M059J (cell line): ENCODE measurements around the gene ZNRF1. TPM values are rescaled to one million over a fixed set of nuclear protein-coding genes. Genes with fewer than 3 reads are reported as not detected.

ENCODE experiments used
- DNase-seq: peaks from one replicate; pipeline ENCODE4 v3.0.0-alpha.2; 2012; ENCODE audit warnings: low read depth
- total RNA-seq: library from RNA; depleted of rRNA; stranded (reverse); fragments of >200 nt; shearing (Covaris generic); gene quantifications from 2 replicates; pipeline ENCODE4 v1.2.3, GENCODE V29; 2014

Gene ZNRF1
- total RNA-seq, 1 experiment from 2014 or later: 19.3 TPM

- no peak for DNase-seq
These were observed 60.0 kb downstream of the ZNRF1 start for GRCh38 chr16:75058806-75059205.

GRCh38 chr16:75059411-75059810 lies 60.6 kb downstream of the ZNRF1 start:
- DNase-seq: no peak

- no peak for DNase-seq
These were observed 61.9 kb downstream of the ZNRF1 start for GRCh38 chr16:75060723-75061122.

GRCh38 chr16:75061669-75062068 lies 62.8 kb downstream of the ZNRF1 start:
- DNase-seq: no peak

GRCh38 chr16:75062135-75062975 lies 63.5 kb downstream of the ZNRF1 start:
- no peak for DNase-seq

GRCh38 chr16:75062976-75063346 lies 64.1 kb downstream of the ZNRF1 start:
- no peak for DNase-seq

GRCh38 chr16:75063549-75064088 lies 64.8 kb downstream of the ZNRF1 start:
- no peak for DNase-seq

GRCh38 chr16:75064403-75065148 lies 65.8 kb downstream of the ZNRF1 start:
- no peak for DNase-seq

- DNase-seq: no peak
These were observed 66.3 kb downstream of the ZNRF1 start for GRCh38 chr16:75065149-75065505.

- DNase-seq: no peak
These were observed 66.8 kb downstream of the ZNRF1 start for GRCh38 chr16:75065521-75066149.

GRCh38 chr16:75066861-75067447 lies 68.1 kb downstream of the ZNRF1 start:
- no peak for DNase-seq

GRCh38 chr16:75068085-75069031 lies 69.5 kb downstream of the ZNRF1 start:
- no peak for DNase-seq

GRCh38 chr16:75070012-75070841 lies 71.4 kb downstream of the ZNRF1 start:
- no peak for DNase-seq

- DNase-seq: no peak
These were observed 72.8 kb downstream of the ZNRF1 start for GRCh38 chr16:75071621-75072020.

GRCh38 chr16:75072239-75072947 lies 73.6 kb downstream of the ZNRF1 start:
- no peak for DNase-seq

- no peak for DNase-seq
These were observed 74.9 kb downstream of the ZNRF1 start for GRCh38 chr16:75073545-75074303.

- DNase-seq: no peak
These were observed 75.5 kb downstream of the ZNRF1 start for GRCh38 chr16:75074304-75074793.

- no peak for DNase-seq
These were observed 76.3 kb downstream of the ZNRF1 start for GRCh38 chr16:75074920-75075687.
